GM18867 (cell line): ENCODE measurements around the gene BANP.
A peak's percentile ranks its signal among the peaks of the same experiment; 100 is the strongest.
"Not testable (repeated sequence)": the region's sequence is repeated elsewhere in the genome, so short reads cannot be mapped to it uniquely, and the experiment has no call there.

Experiments used
- ATAC-seq: cut with Tn5 transposase; IDR thresholded peaks from one replicate; pipeline ENCODE4 v1.9.1; 2021; ENCODE audit warnings: mild to moderate bottlenecking, moderate library complexity; ENCODE audit not compliant: unreplicated experiment

BANP gene

GRCh38 chr16:88044121-88044581 is 92.9 kb downstream of the BANP start:
- peak; percentile 64 for ATAC-seq

GRCh38 chr16:88045361-88045760 is 94.1 kb downstream of the BANP start:
- peak; percentile 5 for ATAC-seq

GRCh38 chr16:88045820-88046303 is 94.6 kb downstream of the BANP start:
- ATAC-seq = peak; percentile 80

GRCh38 chr16:88047462-88047861 is 96.2 kb downstream of the BANP start:
- no peak for ATAC-seq

GRCh38 chr16:88048985-88049384 is 97.8 kb downstream of the BANP start:
- ATAC-seq = no peak

- no peak for ATAC-seq
Observed at GRCh38 chr16:88049561-88050545, 98.6 kb downstream of the BANP start.

- ATAC-seq = no peak
Observed at GRCh38 chr16:88050952-88051660, 99.9 kb downstream of the BANP start.

GRCh38 chr16:88052661-88053060 is 101.4 kb downstream of the BANP start:
- ATAC-seq = no peak

- ATAC-seq = not testable (repeated sequence)
Observed at GRCh38 chr16:88053479-88053878, 102.2 kb downstream of the BANP start.

- ATAC-seq = no peak
Observed at GRCh38 chr16:88055356-88055755, 104.1 kb downstream of the BANP start.

GRCh38 chr16:88056212-88056611 is 105.0 kb downstream of the BANP start:
- no peak for ATAC-seq

- ATAC-seq = no peak
Observed at GRCh38 chr16:88057656-88058055, 106.4 kb downstream of the BANP start.

- ATAC-seq = no peak
Observed at GRCh38 chr16:88058136-88058535, 106.9 kb downstream of the BANP start.

- ATAC-seq = no peak
Observed at GRCh38 chr16:88058817-88059216, 107.6 kb downstream of the BANP start.

GRCh38 chr16:88059701-88060386 is 108.6 kb downstream of the BANP start:
- ATAC-seq = no peak

GRCh38 chr16:88060524-88061219 is 109.4 kb downstream of the BANP start:
- ATAC-seq = no peak

GRCh38 chr16:88061346-88062110 is 110.3 kb downstream of the BANP start:
- ATAC-seq = no peak

GRCh38 chr16:88062341-88063210 is 111.3 kb downstream of the BANP start:
- ATAC-seq = no peak
